Loucy (cell line): Measurements from ENCODE around the gene WIZ.

Source experiments
- H2AFZ ChIP-seq: fragments of 200-600 bp; sonication (generic); 2 replicates; pipeline ENCODE4 v1.6.0; 2016; ENCODE audit warnings: antibody characterized with exemption, mild to moderate bottlenecking, low read length, moderate library complexity
- H3F3A ChIP-seq: fragments of 200-600 bp; 2 replicates; pipeline ENCODE4 v1.6.0; 2016; ENCODE audit warnings: antibody characterized with exemption, low read depth, mild to moderate bottlenecking
- H3K27me3 ChIP-seq: fragments of 200-600 bp; sonication (generic); 2 replicates; pipeline ENCODE4 v1.6.1; 2014; ENCODE audit warnings: low read length, mild to moderate bottlenecking; ENCODE audit not compliant: insufficient read depth, poor library complexity, severe bottlenecking
- H3K36me3 ChIP-seq: fragments of 200-600 bp; sonication (generic); 2 replicates; pipeline ENCODE4 v1.6.1; 2016; ENCODE audit warnings: low read length; ENCODE audit not compliant: insufficient read depth
- H3K4me1 ChIP-seq: fragments of 200-600 bp; sonication (generic); 2 replicates; pipeline ENCODE4 v1.5.1; 2014; ENCODE audit warnings: low read length, mild to moderate bottlenecking; ENCODE audit not compliant: insufficient read depth, poor library complexity, severe bottlenecking
- H3K4me2 ChIP-seq: fragments of 200-600 bp; sonication (generic); 2 replicates; pipeline ENCODE4 v1.6.0; 2014; ENCODE audit warnings: antibody characterized with exemption, low read length, low read depth, mild to moderate bottlenecking; ENCODE audit not compliant: poor library complexity, severe bottlenecking
- H3K4me3 ChIP-seq: fragments of 200-600 bp; sonication (generic); 2 replicates; pipeline ENCODE4 v1.5.1; 2014; ENCODE audit warnings: low read length, mild to moderate bottlenecking, mixed read lengths; ENCODE audit not compliant: poor library complexity, severe bottlenecking
- H3K79me2 ChIP-seq: fragments of 200-600 bp; sonication (generic); 2 replicates; pipeline ENCODE4 v1.6.1; 2014; ENCODE audit warnings: low read length; ENCODE audit not compliant: insufficient read depth
- H3K9ac ChIP-seq: fragments of 200-600 bp; sonication (generic); 2 replicates; pipeline ENCODE4 v1.6.0; 2014; ENCODE audit warnings: mild to moderate bottlenecking, low read depth, low read length, moderate library complexity; ENCODE audit not compliant: poor library complexity, severe bottlenecking
- H3K9me2 ChIP-seq: fragments of 200-600 bp; sonication (generic); replicated peaks from 2 replicates; pipeline ENCODE4 v1.6.1; 2016; ENCODE audit warnings: low read depth, low read length, mixed read lengths
- H3K9me3 ChIP-seq: fragments of 200-600 bp; sonication (generic); 2 replicates; pipeline ENCODE4 v1.6.1; 2014; ENCODE audit warnings: mild to moderate bottlenecking, antibody characterized with exemption, low read length, low read depth; ENCODE audit not compliant: insufficient read depth
- H4K20me1 ChIP-seq: fragments of 200-600 bp; sonication (generic); 2 replicates; pipeline ENCODE4 v1.6.0; 2014; ENCODE audit warnings: antibody characterized with exemption, low read length, mild to moderate bottlenecking; ENCODE audit not compliant: insufficient read depth, poor library complexity, severe bottlenecking
- CTCF ChIP-seq: fragments of 200-600 bp; sonication (generic); conservative IDR thresholded peaks from 2 replicates; pipeline ENCODE4 v1.5.1; 2014; ENCODE audit warnings: mild to moderate bottlenecking, antibody characterized with exemption, low read length
- EZH2phosphoT487 ChIP-seq: fragments of 200-600 bp; IDR thresholded peaks from 2 replicates; pipeline ENCODE4 v1.6.1; 2018; ENCODE audit warnings: antibody characterized with exemption, mild to moderate bottlenecking, moderate library complexity, borderline replicate concordance

Gene WIZ

GRCh38 chr19:15419413-15420025 lies 30.2 kb downstream of the WIZ start:
- H3K9ac ChIP-seq = no peak overlapping the region
- no peaks in the 10 kb centered on the region for H3K9me3 ChIP-seq
- TF ChIP-seq EZH2phosphoT487 = no peak
- no peak; the same call in none of the 2 replicates for TF ChIP-seq CTCF
- peaks cover 36% of the 10 kb centered on the region for H4K20me1 ChIP-seq
- no peak overlapping the region for H3K4me2 ChIP-seq
- no peaks in the 10 kb centered on the region for H3K9me2 ChIP-seq
- no peaks in the 10 kb centered on the region for H3F3A ChIP-seq
- H3K4me3 ChIP-seq = no peak overlapping the region
- peaks cover 42% of the 10 kb centered on the region for H3K79me2 ChIP-seq
- H2AFZ ChIP-seq = no peak overlapping the region
- peaks cover 4% of the 10 kb centered on the region for H3K27me3 ChIP-seq
- H3K36me3 ChIP-seq = peaks cover 27% of the 10 kb centered on the region; the same call in 1 of the 2 replicates
- peaks cover 28% of the 10 kb centered on the region for H3K4me1 ChIP-seq

GRCh38 chr19:15418579-15419412 lies 31.0 kb downstream of the WIZ start, which contains the start of gene AKAP8L:
Gene AKAP8L (minus strand): TSS chr19:15418988. CDS start chr19:15418923, 65 bp downstream.
- H3K27me3 ChIP-seq = peaks cover 4% of the 10 kb centered on the region
- TF ChIP-seq EZH2phosphoT487 (no peak), CTCF (peak; percentile 85)
- peak within 1 kb of the TSS; percentile 99 for H3K4me3 ChIP-seq
- H3K9ac ChIP-seq = peak within 1 kb of the TSS; percentile 98
- no peaks in the 10 kb centered on the region for H3K9me3 ChIP-seq
- H4K20me1 ChIP-seq = peaks cover 42% of the 10 kb centered on the region
- peaks cover 28% of the 10 kb centered on the region for H3K4me1 ChIP-seq
- no peaks in the 10 kb centered on the region for H3K9me2 ChIP-seq
- H3K4me2 ChIP-seq = peak within 1 kb of the TSS; percentile 97
- peak within 1 kb of the TSS; percentile 50; the same call in 1 of the 2 replicates for H2AFZ ChIP-seq
- no peaks in the 10 kb centered on the region for H3F3A ChIP-seq
- H3K79me2 ChIP-seq = peaks cover 49% of the 10 kb centered on the region
- peaks cover 19% of the 10 kb centered on the region; the same call in 1 of the 2 replicates for H3K36me3 ChIP-seq

GRCh38 chr19:15418231-15418578 lies 31.6 kb downstream of the WIZ start:
- H3K4me1 ChIP-seq = peaks cover 34% of the 10 kb centered on the region
- peaks cover 4% of the 10 kb centered on the region for H3K27me3 ChIP-seq
- peaks cover 55% of the 10 kb centered on the region for H3K79me2 ChIP-seq
- H2AFZ ChIP-seq = peak overlapping the region; percentile 50; the same call in 1 of the 2 replicates
- H3K9ac ChIP-seq = peak overlapping the region; percentile 98
- TF ChIP-seq EZH2phosphoT487 (no peak), CTCF (no peak)
- peaks cover 48% of the 10 kb centered on the region for H4K20me1 ChIP-seq
- no peaks in the 10 kb centered on the region for H3K9me3 ChIP-seq
- peak overlapping the region; percentile 99 for H3K4me3 ChIP-seq
- H3F3A ChIP-seq = no peaks in the 10 kb centered on the region
- peak overlapping the region; percentile 97 for H3K4me2 ChIP-seq
- peaks cover 13% of the 10 kb centered on the region; the same call in 1 of the 2 replicates for H3K36me3 ChIP-seq
- H3K9me2 ChIP-seq = no peaks in the 10 kb centered on the region
